PC-3 (cell line): ENCODE results near the gene PLEKHS1.

Source experiments
- CTCF ChIP-seq: fragments of 300-600 bp; sonication (generic); conservative IDR thresholded peaks from 2 replicates; pipeline ENCODE4 v1.5.1; 2017; ENCODE audit warnings: antibody characterized with exemption, low read depth, mild to moderate bottlenecking, low read length
- EZH2 ChIP-seq: fragments of 300-600 bp; sonication (generic); IDR thresholded peaks from one replicate; pipeline ENCODE4 v1.6.1; 2017; ENCODE audit warnings: antibody characterized with exemption, mild to moderate bottlenecking, low read length; ENCODE audit not compliant: unreplicated experiment
- EZH2phosphoT487 ChIP-seq: fragments of 300-600 bp; sonication (generic); IDR thresholded peaks from 2 replicates; pipeline ENCODE4 v1.6.1; 2018; ENCODE audit warnings: mild to moderate bottlenecking, antibody characterized with exemption, low read length, borderline replicate concordance

GRCh38 chr10:113736576-113736975 lies 14.9 kb upstream of the PLEKHS1 start:
- no peak for TF ChIP-seq EZH2
- TF ChIP-seq CTCF: no peak
- no peak for TF ChIP-seq EZH2phosphoT487
